IMR-90 (cell line): ENCODE data around the gene DNASE2. TPM values are rescaled to one million over a fixed set of nuclear protein-coding genes. Genes with fewer than 3 reads are reported as not detected.

ENCODE experiments used
- ATAC-seq: fragments of 200-7000 bp; cut with Tn5 transposase; 2 replicates; pipeline ENCODE4 v1.9.1; 2020; ENCODE audit warnings: low read depth, mild to moderate bottlenecking, moderate library complexity
- BruUV-seq: library from RNA; stranded (reverse); fragments of 400-500 nt; replicated peaks from 2 replicates; lab custom pipeline; 2021; lab: Mats Ljungman, UMichigan
- CTCF ChIA-PET: fragments of 300-600 bp; formaldehyde crosslinking; extraction: SDS; loops from one replicate; lab custom pipeline; 2021; ENCODE audit warnings: antibody characterized with exemption; lab: Yijun Ruan, JAX
- POLR2A ChIA-PET: fragments of 300-600 bp; sonication (Branson Sonifier 250); formaldehyde crosslinking; loops from one replicate; lab custom pipeline; 2022; ENCODE audit warnings: antibody characterized with exemption; ENCODE audit not compliant: unreplicated experiment; lab: Charles Lee
- DNase-seq: peaks from one replicate; pipeline ENCODE4 v3.0.0; 2013
- H2AFZ ChIP-seq: replicated peaks from 2 replicates; pipeline ENCODE3; 2013; ENCODE audit warnings: low read length, mild to moderate bottlenecking; ENCODE audit not compliant: poor library complexity
- H2AK5ac ChIP-seq: 2 replicates; pipeline ENCODE4 v1.6.1; 2013; ENCODE audit warnings: low read depth, low read length, inconsistent platforms
- H2AK9ac ChIP-seq: replicated peaks from 2 replicates; pipeline ENCODE3; 2013; ENCODE audit warnings: mild to moderate bottlenecking, low read depth, low read length, moderate library complexity; ENCODE audit not compliant: poor library complexity
- H2BK120ac ChIP-seq: 2 replicates; pipeline ENCODE4 v1.6.1; 2013; ENCODE audit warnings: low read depth, low read length, inconsistent platforms
- H2BK15ac ChIP-seq: 3 replicates; pipeline ENCODE4 v1.6.1; 2013; ENCODE audit warnings: low read depth, low read length, inconsistent platforms
- H2BK20ac ChIP-seq: 2 replicates; pipeline ENCODE4 v1.6.1; 2013; ENCODE audit warnings: low read depth, mild to moderate bottlenecking, inconsistent platforms, low read length, moderate library complexity
- H2BK5ac ChIP-seq: 2 replicates; pipeline ENCODE4 v1.6.1; 2013; ENCODE audit warnings: mild to moderate bottlenecking, low read depth, low read length, inconsistent platforms; ENCODE audit not compliant: poor library complexity, severe bottlenecking
- H3K14ac ChIP-seq: replicated peaks from 2 replicates; pipeline ENCODE4 v1.6.1; 2013; ENCODE audit warnings: low read depth, low read length, inconsistent platforms
- H3K18ac ChIP-seq: 2 replicates; pipeline ENCODE4 v1.6.1; 2013; ENCODE audit warnings: low read depth, low read length, control low read depth
- H3K23ac ChIP-seq: 2 replicates; pipeline ENCODE4 v1.6.1; 2013; ENCODE audit warnings: low read depth, low read length, inconsistent platforms
- H3K27ac ChIP-seq: 2 replicates; pipeline ENCODE4 v1.5.1; 2013; ENCODE audit warnings: mild to moderate bottlenecking, control low read depth, low read length; ENCODE audit not compliant: insufficient read depth
- H3K27me3 ChIP-seq: 2 replicates; pipeline ENCODE4 v1.6.1; 2013; ENCODE audit warnings: low read length; ENCODE audit not compliant: control insufficient read depth, insufficient read depth
- H3K36me3 ChIP-seq: 2 replicates; pipeline ENCODE4 v1.6.1; 2013; ENCODE audit warnings: low read length, mixed read lengths; ENCODE audit not compliant: control insufficient read depth, insufficient read depth
- H3K4ac ChIP-seq: 2 replicates; pipeline ENCODE4 v1.6.1; 2013; ENCODE audit warnings: low read depth, low read length, inconsistent platforms
- H3K4me1 ChIP-seq: 2 replicates; pipeline ENCODE4 v1.6.1; 2013; ENCODE audit warnings: low read length, mixed read lengths; ENCODE audit not compliant: control insufficient read depth, insufficient read depth
- H3K4me2 ChIP-seq: 2 replicates; pipeline ENCODE4 v1.6.1; 2013; ENCODE audit warnings: low read depth, mild to moderate bottlenecking, control low read depth, low read length, moderate library complexity
- H3K4me3 ChIP-seq: 2 replicates; pipeline ENCODE4 v1.5.1; 2013; ENCODE audit warnings: low read depth, mild to moderate bottlenecking, control low read depth, low read length, moderate library complexity; ENCODE audit not compliant: insufficient read depth
- H3K56ac ChIP-seq: 2 replicates; pipeline ENCODE4 v1.6.1; 2013; ENCODE audit warnings: low read length, inconsistent platforms; ENCODE audit not compliant: insufficient read depth; ENCODE audit errors: extremely low read depth
- H3K79me1 ChIP-seq, 2 experiments: 2 replicates each; pipeline ENCODE4 v1.6.1; 2013; ENCODE audit warnings: low read length in 2 of 2, inconsistent platforms in 1 of 2, low read depth in 1 of 2
- H3K9ac ChIP-seq: 2 replicates; pipeline ENCODE4 v1.6.1; 2013; ENCODE audit warnings: low read depth, low read length, control low read depth
- H3K9me1 ChIP-seq: 2 replicates; pipeline ENCODE4 v1.6.1; 2013; ENCODE audit warnings: low read length, inconsistent platforms; ENCODE audit not compliant: insufficient read depth
- H3K9me3 ChIP-seq: 2 replicates; pipeline ENCODE4 v1.6.1; 2013; ENCODE audit warnings: low read length; ENCODE audit not compliant: control insufficient read depth, insufficient read depth
- H4K20me1 ChIP-seq: 2 replicates; pipeline ENCODE4 v1.6.1; 2013; ENCODE audit warnings: low read length, inconsistent platforms; ENCODE audit not compliant: insufficient read depth
- H4K5ac ChIP-seq: 2 replicates; pipeline ENCODE4 v1.6.1; 2013; ENCODE audit warnings: mild to moderate bottlenecking, low read depth, low read length, control low read depth
- H4K8ac ChIP-seq, 2 experiments: 2 replicates each; pipeline ENCODE4 v1.6.1; 2013; ENCODE audit warnings: low read depth in 2 of 2, low read length in 2 of 2, control low read depth in 1 of 2, inconsistent platforms in 1 of 2
- H4K91ac ChIP-seq: 2 replicates; pipeline ENCODE4 v1.6.1; 2013; ENCODE audit warnings: low read depth, low read length, inconsistent platforms; ENCODE audit not compliant: insufficient read depth
- CEBPB ChIP-seq: IDR thresholded peaks from 2 replicates; pipeline ENCODE4 v1.6.1; 2012; ENCODE audit warnings: low read depth, low read length, improper control_type of control experiment
- FOS ChIP-seq: fragments of 150-350 bp; IDR thresholded peaks from 2 replicates; pipeline ENCODE4 v1.6.1; 2016; ENCODE audit warnings: low read depth, low read length
- MAFK ChIP-seq: IDR thresholded peaks from 2 replicates; pipeline ENCODE4 v1.6.1; 2012; ENCODE audit warnings: low read depth, low read length, improper control_type of control experiment
- MAZ ChIP-seq: IDR thresholded peaks from 2 replicates; pipeline ENCODE4 v1.6.1; 2012; ENCODE audit warnings: low read depth, mild to moderate bottlenecking, low read length, improper control_type of control experiment, moderate library complexity, borderline replicate concordance
- MXI1 ChIP-seq: IDR thresholded peaks from 2 replicates; pipeline ENCODE4 v1.6.1; 2012; ENCODE audit warnings: low read depth, mild to moderate bottlenecking, low read length, moderate library complexity, borderline replicate concordance
- NFE2L2 ChIP-seq: fragments of 150-350 bp; IDR thresholded peaks from 2 replicates; pipeline ENCODE4 v1.6.1; 2016; ENCODE audit warnings: low read depth, mild to moderate bottlenecking, low read length
- POLR2A ChIP-seq: IDR thresholded peaks from 2 replicates; pipeline ENCODE4 v1.6.1; 2012; ENCODE audit warnings: mild to moderate bottlenecking, low read depth, low read length
- RAD21 ChIP-seq: IDR thresholded peaks from 2 replicates; pipeline ENCODE4 v1.6.1; 2012; ENCODE audit warnings: low read length, improper control_type of control experiment
- RCOR1 ChIP-seq: IDR thresholded peaks from 2 replicates; pipeline ENCODE4 v1.6.1; 2012; ENCODE audit warnings: mild to moderate bottlenecking, low read length, improper control_type of control experiment; ENCODE audit not compliant: insufficient replicate concordance
- RFX5 ChIP-seq: IDR thresholded peaks from 2 replicates; pipeline ENCODE4 v1.8.0; 2012; ENCODE audit warnings: low read depth, mild to moderate bottlenecking, low read length, moderate library complexity
- SMC3 ChIP-seq: fragments of 150-350 bp; IDR thresholded peaks from 2 replicates; pipeline ENCODE4 v1.6.1; 2016; ENCODE audit warnings: low read depth, mild to moderate bottlenecking, antibody characterized with exemption, low read length, moderate library complexity
- WGBS, 2 experiments: methylation state at CpG; one replicate each; pipeline versions ENCODE4 v1.1.5 to v1.1.7; 2013; ENCODE audit warnings: missing lambda C conversion rate in 2 of 2; ENCODE audit not compliant: insufficient read length in 1 of 2; ENCODE audit errors: extremely low coverage in 2 of 2; 5-methylcytosine and 5-hydroxymethylcytosine counted together
- dilution Hi-C: fragments of 300-500 bp; cut with HindIII; formaldehyde crosslinking; loops from one replicate; pipeline ENCODE4 v1.14.3; 2018; ENCODE audit warnings: low sequenced_read_pairs; ENCODE audit not compliant: unreplicated experiment
- in situ Hi-C: fragments of 300-500 bp; cut with MboI; formaldehyde crosslinking; loops from 3 replicates; pipeline ENCODE4 v1.14.3; 2019; ENCODE audit warnings: low sequenced_read_pairs, inconsistent platforms, mixed read lengths
- intact Hi-C: fragments of 100-400 bp; cut with micrococcal nuclease; formaldehyde crosslinking; loops from 2 replicates; pipeline ENCODE4 v1.10.0; 2022
- polyA plus RNA-seq, 3 experiments: library from polyadenylated mRNA; depleted of rRNA; stranded (reverse); fragments of >200 nt; gene quantifications; 2 replicates each; pipeline ENCODE4 v1.2.3, GENCODE V29; 2012; ENCODE audit warnings: low replicate concordance in 1 of 3
- total RNA-seq: library from RNA; depleted of rRNA; stranded (reverse); fragments of >200 nt; gene quantifications from 2 replicates; pipeline ENCODE4 v1.2.3, GENCODE V29; 2012
- TF ChIP-seq, protein P1 (sequence below): fragments of 150-350 bp; IDR thresholded peaks from 2 replicates; pipeline ENCODE4 v1.6.1; 2017; ENCODE audit warnings: mild to moderate bottlenecking, antibody characterized with exemption, low read length, low read depth
- TF ChIP-seq, protein P2 (sequence below): conservative IDR thresholded peaks from 2 replicates; pipeline ENCODE4 v1.5.1; 2012; ENCODE audit warnings: mild to moderate bottlenecking, low read depth, low read length, improper control_type of control experiment

DNASE2 gene
- total and polyA plus RNA-seq, 2 of the 4 experiments (the other 2 are of a cell fraction), result 9.5 to 31.1 TPM

DNA sequence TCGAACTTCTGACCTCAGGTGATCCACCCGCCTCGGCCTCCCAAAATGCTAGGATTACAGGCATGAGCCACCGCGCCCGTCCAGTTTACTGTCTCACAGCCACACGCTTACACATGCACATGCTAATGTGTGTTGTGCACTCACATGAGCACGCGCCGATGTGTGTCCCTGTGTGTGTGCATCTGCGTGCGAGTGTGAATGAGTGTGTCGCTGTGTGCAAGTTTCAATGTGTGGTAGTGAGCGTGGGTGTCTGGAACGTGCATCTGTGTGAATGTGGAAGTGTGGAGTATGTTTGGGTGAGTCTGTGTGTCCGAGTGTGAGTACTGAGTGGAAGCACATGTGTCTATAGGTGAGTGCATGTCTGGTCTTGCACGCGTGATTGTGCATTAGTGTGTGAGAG lies 38.7 kb downstream of the DNASE2 start:
- WGBS, 2 experiments, result 85% methylated on average over 14 of the region's 18 CpGs; no CpG with 5 or more reads in 1 of the 2 experiments
- no TSS peak for BruUV-seq
- Histone ChIP-seq H2BK15ac (no peak overlapping the region), H3K4ac (no peak overlapping the region), H2BK120ac (no peak overlapping the region), H3K9me3 (no peaks in the 10 kb centered on the region), H2AK5ac (no peak overlapping the region), H3K27me3 (peaks cover 40% of the 10 kb centered on the region), H3K9me1 (peaks cover 8% of the 10 kb centered on the region; the same call in 1 of the 2 replicates), H3K27ac (no peak overlapping the region), H3K4me2 (no peak overlapping the region), H3K36me3 (no peaks in the 10 kb centered on the region), H4K91ac (no peak overlapping the region), H2BK5ac (no peak overlapping the region), H3K9ac (no peak overlapping the region), H3K14ac (no peak overlapping the region), H4K20me1 (0 out of 2 replicates have a peak, but pooled peaks cover 3% of the 10 kb centered on the region), H4K8ac (no peak overlapping the region), H2AK9ac (no peak overlapping the region), H4K5ac (no peak overlapping the region), H3K79me1 (no peaks in the 10 kb centered on the region), H2BK20ac (no peak overlapping the region), H2AFZ (no peak overlapping the region), H3K18ac (no peak overlapping the region), H3K23ac (no peak overlapping the region), H3K4me3 (no peak overlapping the region), H3K4me1 (peaks cover 4% of the 10 kb centered on the region; the same call in 1 of the 2 replicates), H3K56ac (no peak overlapping the region)
- no peak for DNase-seq
- ATAC-seq, result no peak
- CTCF ChIA-PET, result interaction anchor here (0.6 kb wide), 1 partner anchor 77 kb away, joined by 3 read pairs; no protein-coding TSS in a partner anchor
- TF ChIP-seq SMC3, result no peak
- TF ChIP-seq CEBPB, result no peak
- TF ChIP-seq MAFK, result no peak
- no peak for TF ChIP-seq POLR2A
- TF ChIP-seq RAD21, result no peak
- TF ChIP-seq, protein P1, sequence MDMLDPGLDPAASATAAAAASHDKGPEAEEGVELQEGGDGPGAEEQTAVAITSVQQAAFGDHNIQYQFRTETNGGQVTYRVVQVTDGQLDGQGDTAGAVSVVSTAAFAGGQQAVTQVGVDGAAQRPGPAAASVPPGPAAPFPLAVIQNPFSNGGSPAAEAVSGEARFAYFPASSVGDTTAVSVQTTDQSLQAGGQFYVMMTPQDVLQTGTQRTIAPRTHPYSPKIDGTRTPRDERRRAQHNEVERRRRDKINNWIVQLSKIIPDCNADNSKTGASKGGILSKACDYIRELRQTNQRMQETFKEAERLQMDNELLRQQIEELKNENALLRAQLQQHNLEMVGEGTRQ, result no peak
- TF ChIP-seq MXI1, result no peak
- no peak for TF ChIP-seq FOS
- TF ChIP-seq, protein P2, sequence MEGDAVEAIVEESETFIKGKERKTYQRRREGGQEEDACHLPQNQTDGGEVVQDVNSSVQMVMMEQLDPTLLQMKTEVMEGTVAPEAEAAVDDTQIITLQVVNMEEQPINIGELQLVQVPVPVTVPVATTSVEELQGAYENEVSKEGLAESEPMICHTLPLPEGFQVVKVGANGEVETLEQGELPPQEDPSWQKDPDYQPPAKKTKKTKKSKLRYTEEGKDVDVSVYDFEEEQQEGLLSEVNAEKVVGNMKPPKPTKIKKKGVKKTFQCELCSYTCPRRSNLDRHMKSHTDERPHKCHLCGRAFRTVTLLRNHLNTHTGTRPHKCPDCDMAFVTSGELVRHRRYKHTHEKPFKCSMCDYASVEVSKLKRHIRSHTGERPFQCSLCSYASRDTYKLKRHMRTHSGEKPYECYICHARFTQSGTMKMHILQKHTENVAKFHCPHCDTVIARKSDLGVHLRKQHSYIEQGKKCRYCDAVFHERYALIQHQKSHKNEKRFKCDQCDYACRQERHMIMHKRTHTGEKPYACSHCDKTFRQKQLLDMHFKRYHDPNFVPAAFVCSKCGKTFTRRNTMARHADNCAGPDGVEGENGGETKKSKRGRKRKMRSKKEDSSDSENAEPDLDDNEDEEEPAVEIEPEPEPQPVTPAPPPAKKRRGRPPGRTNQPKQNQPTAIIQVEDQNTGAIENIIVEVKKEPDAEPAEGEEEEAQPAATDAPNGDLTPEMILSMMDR, result no peak
- no peak for TF ChIP-seq NFE2L2
- no peak for TF ChIP-seq MAZ
- no peak for TF ChIP-seq RCOR1
- no peak for TF ChIP-seq RFX5
- intact Hi-C loops, result no loop called here
- in situ Hi-C loops, result no loop called here
- dilution Hi-C loops, result no loop called here
- POLR2A ChIA-PET, result no interaction called here
